BLaER1 treated with 17β-estradiol and CSF1 and Interleukin-3, amounts not matched to agents 10 nM and 100 nM (cell line): ENCODE data around the gene RAG2.

Source experiments
- H3K27ac ChIP-seq, 11 experiments: shearing (Covaris generic); formaldehyde crosslinking; 2 replicates each; pipeline ENCODE4 v1.8.1; 2022
- H3K27me3 ChIP-seq, 11 experiments: shearing (Covaris generic); formaldehyde crosslinking; 2 replicates each; pipeline ENCODE4 v1.8.1; 2022
- H3K36me3 ChIP-seq, 11 experiments: shearing (Covaris generic); formaldehyde crosslinking; 2 replicates each; pipeline ENCODE4 v1.8.1; 2022
- H3K4me1 ChIP-seq, 10 experiments: shearing (Covaris generic); formaldehyde crosslinking; 2 replicates each; pipeline ENCODE4 v1.8.1; 2022
- H3K4me2 ChIP-seq, 11 experiments: shearing (Covaris generic); formaldehyde crosslinking; 2 replicates each; pipeline ENCODE4 v1.8.1; 2022
- H3K4me3 ChIP-seq, 10 experiments: shearing (Covaris generic); formaldehyde crosslinking; 2 replicates each; pipeline ENCODE4 v1.8.1; 2022
- H3K9ac ChIP-seq, 11 experiments: shearing (Covaris generic); formaldehyde crosslinking; 2 replicates each; pipeline ENCODE4 v1.8.1; 2022
- H3K9me3 ChIP-seq, 11 experiments: shearing (Covaris generic); formaldehyde crosslinking; replicated peaks in 1 of 11; 2 replicates each; pipeline ENCODE4 v1.8.1; 2022
- H4K20me1 ChIP-seq, 11 experiments: shearing (Covaris generic); formaldehyde crosslinking; 2 replicates each; pipeline ENCODE4 v1.8.1; 2022
- Cebpa-rat ChIP-seq, 11 experiments: shearing (Covaris generic); IDR thresholded peaks; 2 replicates each; pipeline ENCODE4 v1.8.1; 2022

The RAG2 gene

DNA sequence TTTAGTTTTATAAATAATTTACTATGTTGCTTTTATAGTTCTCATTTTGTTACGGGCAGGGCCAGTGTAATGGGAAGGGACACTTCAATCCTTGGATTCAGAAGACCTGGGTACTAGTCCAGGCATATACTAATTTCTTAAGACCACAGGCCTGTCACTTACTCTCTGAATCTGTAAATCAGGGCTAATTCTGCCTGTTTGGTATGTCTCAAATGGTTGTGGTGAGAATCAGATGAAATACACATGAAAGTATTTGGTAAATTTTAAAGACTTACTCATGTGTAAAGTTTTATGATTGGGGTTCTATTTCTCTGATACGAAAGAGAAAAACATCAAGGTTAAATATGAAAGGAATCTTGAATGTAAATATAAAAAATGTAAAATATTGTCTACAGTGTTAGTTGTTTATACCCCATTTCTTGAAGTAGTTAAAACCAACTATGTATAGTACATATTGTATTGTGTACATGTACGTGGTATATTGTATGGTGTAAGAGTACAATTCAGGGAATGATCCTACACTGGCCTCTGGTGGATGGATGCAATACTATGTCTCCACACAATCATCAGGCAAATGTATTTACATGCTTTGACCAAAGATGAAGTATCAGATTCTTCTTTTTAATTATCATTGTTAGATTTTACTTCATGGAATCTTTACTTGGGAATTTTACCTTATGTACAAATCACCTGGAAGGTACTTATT is 24.5 kb upstream of the RAG2 start:
- Histone ChIP-seq H3K9me3 (no peaks in the 10 kb centered on the region), H3K27ac (peak overlapping the region in 6 of 11 experiments; percentile 55 to 90 (median 67); a peak in 12 of 22 replicates), H3K4me3 (peak overlapping the region in 2 of 10 experiments; percentile 38 to 41; a peak in 2 of 20 replicates), H3K27me3 (no peaks in the 10 kb centered on the region), H3K36me3 (no peaks in the 10 kb centered on the region), H3K9ac (peak overlapping the region in 6 of 11 experiments; percentile 28 to 75 (median 54); a peak in 8 of 22 replicates), H4K20me1 (no peaks in the 10 kb centered on the region), H3K4me2 (peak overlapping the region in 10 of 11 experiments; percentile 31 to 89 (median 58); a peak in 19 of 22 replicates), H3K4me1 (peaks cover 29 to 80% (median 60%) of the 10 kb centered on the region in 10 experiments)
- no peak for TF ChIP-seq Cebpa-rat (IDR thresholded peaks at IDR 0.05)

DNA sequence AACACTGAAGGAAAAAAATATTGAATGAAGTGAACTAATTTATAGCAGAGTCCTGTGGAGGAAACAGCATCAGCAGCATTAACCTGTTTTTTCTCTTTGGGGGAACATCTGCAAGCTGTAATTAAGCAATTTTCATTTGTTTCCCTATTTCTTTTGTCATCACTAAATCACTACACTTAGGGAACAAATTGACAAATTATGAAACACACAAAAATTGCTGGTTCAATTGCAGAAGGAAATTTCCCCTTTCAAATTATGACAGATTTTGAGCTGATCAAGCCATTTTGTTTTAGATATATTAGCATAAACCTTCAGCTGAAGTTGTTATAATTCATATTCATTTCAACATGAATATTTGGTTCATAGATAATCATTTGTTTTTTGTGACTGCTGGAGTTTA is 22.2 kb upstream of the RAG2 start:
- Histone ChIP-seq H3K4me3 (peak overlapping the region in 5 of 10 experiments; percentile 47 to 56 (median 52); a peak in 6 of 20 replicates), H3K36me3 (no peaks in the 10 kb centered on the region), H3K27ac (peak overlapping the region in 8 of 11 experiments; percentile 53 to 90 (median 74); a peak in 14 of 22 replicates), H3K4me1 (peaks cover 32 to 87% (median 66%) of the 10 kb centered on the region in 10 experiments), H3K9ac (peak overlapping the region in 8 of 11 experiments; percentile 20 to 82 (median 70); a peak in 9 of 22 replicates), H3K27me3 (no peaks in the 10 kb centered on the region), H4K20me1 (no peaks in the 10 kb centered on the region), H3K4me2 (peak overlapping the region; percentile 74 to 93 (median 84); a peak in 20 of 22 replicates), H3K9me3 (no peaks in the 10 kb centered on the region)
- peak in 1 of 11 experiments; percentile 36; a peak in 1 of 22 replicates for TF ChIP-seq Cebpa-rat (IDR thresholded peaks at IDR 0.05)

DNA sequence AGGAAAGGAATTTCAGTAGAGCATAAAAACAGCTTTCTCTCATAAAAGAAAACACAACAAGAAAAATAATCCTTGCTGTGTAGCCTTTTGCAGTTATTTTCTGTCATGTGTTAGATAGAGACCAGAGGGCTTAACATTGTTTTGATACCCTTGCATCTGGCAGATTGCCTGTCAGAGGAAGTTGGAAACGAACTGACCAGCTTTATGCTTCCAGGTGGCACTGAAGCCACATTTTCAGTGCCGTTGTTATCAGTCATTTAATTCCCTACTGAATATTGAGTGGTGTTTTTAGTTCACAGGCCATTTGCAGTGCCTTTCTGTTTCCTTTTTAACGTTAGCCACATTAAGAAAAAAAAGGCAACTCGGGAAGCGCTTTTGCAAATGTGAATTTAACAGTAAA is 21.5 kb upstream of the RAG2 start:
- Histone ChIP-seq H3K27ac (peak overlapping the region in 9 of 11 experiments; percentile 20 to 90 (median 73); a peak in 17 of 22 replicates), H3K4me2 (peak overlapping the region; percentile 74 to 93 (median 84)), H3K9ac (peak overlapping the region; percentile 12 to 82 (median 67); a peak in 20 of 22 replicates), H3K36me3 (no peaks in the 10 kb centered on the region), H3K27me3 (no peaks in the 10 kb centered on the region), H4K20me1 (no peaks in the 10 kb centered on the region), H3K9me3 (no peaks in the 10 kb centered on the region), H3K4me1 (peaks cover 32 to 85% (median 66%) of the 10 kb centered on the region in 10 experiments), H3K4me3 (peak overlapping the region; percentile 20 to 56 (median 50); a peak in 18 of 20 replicates)
- no peak for TF ChIP-seq Cebpa-rat (IDR thresholded peaks at IDR 0.05)

DNA sequence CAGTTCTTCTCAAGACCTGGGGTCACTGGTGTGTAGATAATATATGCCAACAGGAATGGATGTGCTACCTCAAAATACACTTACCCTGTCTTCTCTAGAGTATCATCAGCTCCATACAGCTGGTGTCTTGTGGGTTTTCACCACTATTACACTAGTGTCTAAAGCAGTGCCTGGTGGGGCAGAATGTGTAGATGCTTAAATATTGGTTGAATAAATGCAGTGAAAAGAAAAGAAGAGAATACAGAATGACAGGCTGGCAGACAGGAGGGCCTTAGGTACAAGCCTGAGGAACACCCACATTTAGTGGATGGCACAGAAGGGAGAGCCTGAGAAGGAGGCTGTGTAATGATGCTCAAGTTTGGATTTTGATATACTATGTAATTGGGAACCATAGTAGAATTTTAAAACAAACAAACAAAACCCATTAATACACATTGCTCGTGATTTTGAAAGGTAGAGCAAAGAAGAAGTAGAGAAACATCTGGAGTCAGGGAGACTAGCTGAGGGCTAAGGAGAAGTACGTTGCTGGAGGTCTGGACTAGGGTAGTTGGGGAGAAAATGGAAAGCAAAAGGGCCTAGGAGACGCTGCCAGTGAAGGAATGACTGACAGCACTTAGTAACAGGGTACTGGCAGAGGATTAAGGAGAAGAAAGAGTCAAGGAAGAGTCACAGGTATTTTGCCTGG is 20.5 kb upstream of the RAG2 start:
- Histone ChIP-seq H3K4me2 (peak overlapping the region; percentile 74 to 93 (median 84)), H3K9ac (peak overlapping the region; percentile 12 to 82 (median 67); a peak in 20 of 22 replicates), H3K4me1 (peaks cover 32 to 75% (median 62%) of the 10 kb centered on the region in 10 experiments), H3K9me3 (peaks cover 0 to 4% (median 0%) of the 10 kb centered on the region in 11 experiments; a peak in 7 of 22 replicates), H3K27me3 (no peaks in the 10 kb centered on the region), H3K4me3 (peak overlapping the region; percentile 20 to 56 (median 50); a peak in 18 of 20 replicates), H3K27ac (peak overlapping the region in 9 of 11 experiments; percentile 20 to 90 (median 73); a peak in 17 of 22 replicates), H4K20me1 (no peaks in the 10 kb centered on the region), H3K36me3 (no peaks in the 10 kb centered on the region)
- no peak for TF ChIP-seq Cebpa-rat (IDR thresholded peaks at IDR 0.05)

DNA sequence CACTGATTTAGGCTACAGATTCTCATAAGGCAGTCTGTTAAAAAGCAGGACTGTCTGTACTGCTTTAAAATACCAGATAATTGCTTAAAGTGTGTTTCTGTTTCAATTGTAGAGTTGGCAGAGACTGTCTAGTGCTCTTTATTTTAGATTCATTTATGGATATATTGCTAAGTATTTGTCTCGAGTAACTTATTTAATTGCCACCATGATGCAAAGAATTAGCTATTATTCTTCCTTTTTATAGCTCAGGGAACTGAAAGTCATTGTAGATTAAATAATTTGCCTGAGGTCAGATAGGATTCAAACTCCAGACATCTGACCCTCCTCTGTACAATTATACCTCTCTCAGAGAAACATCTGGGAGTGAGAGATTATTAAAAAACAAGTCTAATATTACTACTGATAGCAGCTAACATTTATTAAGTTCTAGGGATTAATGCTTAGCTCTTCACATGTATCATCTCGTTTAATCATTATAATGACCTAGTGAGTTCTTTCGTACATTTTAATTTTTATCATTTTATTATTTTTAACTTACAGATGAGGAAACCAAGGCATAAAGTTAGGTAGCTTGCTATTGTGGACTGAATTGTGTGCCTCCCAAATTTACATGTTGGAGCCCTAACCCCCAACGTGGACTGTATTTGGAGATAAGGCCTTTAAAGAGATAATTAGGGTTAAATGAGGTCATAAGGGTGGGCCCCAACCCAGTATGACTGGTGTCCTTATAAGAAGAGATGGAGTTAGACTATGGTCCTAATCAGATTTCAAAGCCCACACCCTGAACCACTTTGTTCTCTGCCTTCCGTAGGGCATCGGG is 19.7 kb upstream of the RAG2 start:
- peak overlapping the region in 8 of 11 experiments; percentile 53 to 90 (median 74); a peak in 16 of 22 replicates for H3K27ac ChIP-seq
- no peaks in the 10 kb centered on the region for H3K27me3 ChIP-seq
- no peak for TF ChIP-seq Cebpa-rat (IDR thresholded peaks at IDR 0.05)
- peak overlapping the region in 4 of 10 experiments; percentile 47 to 56 (median 54); a peak in 6 of 20 replicates for H3K4me3 ChIP-seq
- H3K4me2 ChIP-seq: peak overlapping the region; percentile 74 to 93 (median 84)
- peak overlapping the region in 7 of 11 experiments; percentile 65 to 82 (median 72); a peak in 10 of 22 replicates for H3K9ac ChIP-seq
- peaks cover 32 to 68% (median 58%) of the 10 kb centered on the region in 10 experiments for H3K4me1 ChIP-seq
- H3K9me3 ChIP-seq: peaks cover 0 to 7% (median 0%) of the 10 kb centered on the region in 11 experiments; a peak in 7 of 22 replicates
- H4K20me1 ChIP-seq: no peaks in the 10 kb centered on the region
- H3K36me3 ChIP-seq: no peaks in the 10 kb centered on the region

DNA sequence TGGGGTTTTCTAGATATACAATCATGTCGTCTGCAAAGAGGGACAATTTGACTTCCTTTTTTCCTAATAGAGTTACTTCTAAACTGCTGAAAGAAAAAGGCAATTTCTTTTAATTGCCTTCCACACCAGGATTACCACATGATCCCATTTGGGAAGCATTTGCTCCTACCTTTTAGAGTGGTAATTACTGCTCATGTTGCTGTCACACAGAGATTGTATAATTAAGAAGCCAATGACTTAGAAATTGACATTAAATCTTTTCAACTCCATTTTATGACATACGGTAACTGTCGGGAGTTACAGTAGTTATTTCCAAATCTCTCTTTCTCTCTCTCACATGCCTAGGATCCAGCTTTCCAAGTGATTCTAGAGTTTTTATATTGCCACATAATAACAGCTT is 17.8 kb upstream of the RAG2 start:
- Histone ChIP-seq H3K4me3 (no peak overlapping the region), H3K9ac (peak overlapping the region in 1 of 11 experiments; percentile 0; a peak in 2 of 22 replicates), H3K4me2 (peak overlapping the region in 7 of 11 experiments; percentile 14 to 60 (median 45); a peak in 9 of 22 replicates), H3K9me3 (peaks cover 0 to 11% (median 5%) of the 10 kb centered on the region in 11 experiments; a peak in 8 of 22 replicates), H3K27ac (peak overlapping the region in 3 of 11 experiments; percentile 10 to 43 (median 28); a peak in 4 of 22 replicates), H3K36me3 (no peaks in the 10 kb centered on the region), H3K4me1 (peaks cover 26 to 50% (median 43%) of the 10 kb centered on the region in 10 experiments), H4K20me1 (no peaks in the 10 kb centered on the region), H3K27me3 (no peaks in the 10 kb centered on the region)
- TF ChIP-seq Cebpa-rat (IDR thresholded peaks at IDR 0.05): no peak

DNA sequence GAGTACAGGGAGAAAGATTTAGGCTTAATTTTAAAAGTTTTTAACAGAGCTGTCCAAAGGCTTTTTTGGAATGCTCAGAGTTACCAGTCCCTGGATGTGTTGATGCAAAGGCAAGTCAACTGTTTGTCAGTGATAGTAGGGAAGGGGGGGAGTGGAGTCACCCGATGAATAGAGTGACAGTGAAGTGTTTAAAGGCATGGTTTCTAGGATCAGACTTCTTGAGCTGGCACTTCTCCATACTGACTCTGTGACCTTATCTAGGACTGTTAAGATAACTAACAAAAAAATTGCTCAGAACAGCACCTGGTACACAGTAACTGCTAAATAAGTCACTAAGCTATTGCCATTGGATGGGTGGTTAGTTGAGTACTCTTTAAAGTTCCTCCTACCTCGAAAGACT is 11.3 kb upstream of the RAG2 start:
- H3K27ac ChIP-seq: no peak overlapping the region
- no peak for TF ChIP-seq Cebpa-rat (IDR thresholded peaks at IDR 0.05)
- H4K20me1 ChIP-seq: no peaks in the 10 kb centered on the region; a peak in 1 of 22 replicates
- peaks cover 12 to 64% (median 32%) of the 10 kb centered on the region in 10 experiments for H3K4me1 ChIP-seq
- H3K9ac ChIP-seq: no peak overlapping the region
- peak overlapping the region in 5 of 11 experiments; percentile 6 to 22 (median 18); a peak in 6 of 22 replicates for H3K4me2 ChIP-seq
- H3K36me3 ChIP-seq: no peaks in the 10 kb centered on the region
- H3K27me3 ChIP-seq: peaks cover 0 to 42% (median 0%) of the 10 kb centered on the region in 11 experiments; a peak in 6 of 22 replicates
- peaks cover 0 to 18% (median 6%) of the 10 kb centered on the region in 11 experiments; a peak in 8 of 22 replicates for H3K9me3 ChIP-seq
- no peak overlapping the region for H3K4me3 ChIP-seq
